ENCODE results near the gene AMD1. TPM values are rescaled to one million over a fixed set of nuclear protein-coding genes. Genes with fewer than 3 reads are reported as not detected.

The AMD1 gene
- total and polyA plus RNA-seq, 2 of the 8 experiments (the other 6 are each of a cell fraction or from before 2014, with no cell fraction given), result 60.9 to 177 TPM

GRCh38 chr6:110935171-110935570, 60.6 kb downstream of the AMD1 start:
- H4K8ac ChIP-seq (ENCODE audit: extremely low read depth, insufficient read depth, low read length), result no peak overlapping the region
- no peaks in the 10 kb centered on the region for H3K9me3 ChIP-seq (ENCODE audit: insufficient read depth in 2 of 2, low read depth in 1 of 2, low read length in 1 of 2)
- H4K5ac ChIP-seq (ENCODE audit: insufficient read length, low read depth, low read length), result no peak overlapping the region
- no peak overlapping the region for H3K56ac ChIP-seq (replicated peaks; ENCODE audit: insufficient read length, low read depth, low read length)
- H2BK120ac ChIP-seq (replicated peaks; ENCODE audit: low read depth, low read length), result no peak overlapping the region
- no peak overlapping the region for H3K4ac ChIP-seq (replicated peaks; ENCODE audit: insufficient read length, low read depth, low read length)
- H3K18ac ChIP-seq (ENCODE audit: extremely low read depth, low read length), result no peak overlapping the region
- DNase-seq (ENCODE audit: low read depth in 1 of 2, low spot score in 2 of 2), result no peak
- H3K79me1 ChIP-seq (ENCODE audit: low read depth, low read length), result no peaks in the 10 kb centered on the region
- no peaks in the 10 kb centered on the region for H3K27me3 ChIP-seq (replicated peaks in 1 of 4; ENCODE audit: control insufficient read depth in 3 of 4, extremely low read depth in 1 of 4, insufficient read depth in 3 of 4, low read length in 3 of 4)
- H2BK20ac ChIP-seq (ENCODE audit: low read length), result no peak overlapping the region
- H3K4me3 ChIP-seq (ENCODE audit: extremely low read depth in 1 of 4, insufficient read depth in 2 of 4, low read depth in 3 of 4, low read length in 4 of 4), result no peak overlapping the region
- ChIA-PET POLR2A (ENCODE audit: partially characterized antibody) (interaction anchor here (3.6 kb wide), 1 partner anchor 23 kb away, joined by 11 read pairs; the partner anchor contains the start of gene GTF3C6), CTCF (ENCODE audit: partially characterized antibody) (interaction anchor here (0.9 to 1.0 kb wide), 2 partner anchors 93 to 254 kb away, joined by 3 to 4 read pairs; no protein-coding TSS in a partner anchor)
- no peaks in the 10 kb centered on the region for H3K79me2 ChIP-seq (ENCODE audit: control insufficient read depth in 1 of 2, insufficient read depth in 2 of 2, low read length in 2 of 2)
- no peak overlapping the region for H2BK15ac ChIP-seq (ENCODE audit: low read length)
- no peaks in the 10 kb centered on the region for H3K4me1 ChIP-seq (replicated peaks in 1 of 4; ENCODE audit: control insufficient read depth in 3 of 4, insufficient read depth in 4 of 4, low read length in 3 of 4)
- no peak overlapping the region for H3K4me2 ChIP-seq (ENCODE audit: insufficient read depth in 1 of 2, low read depth in 2 of 2, low read length in 2 of 2)
- no peak overlapping the region for H3K23ac ChIP-seq (ENCODE audit: insufficient read length)
- H3K9ac ChIP-seq (replicated peaks in 1 of 4; ENCODE audit: extremely low read depth in 1 of 4, low read depth in 3 of 4, low read length in 3 of 4), result no peak overlapping the region
- H2AFZ ChIP-seq (ENCODE audit: low read length), result no peak overlapping the region
- no peaks in the 10 kb centered on the region for H4K20me1 ChIP-seq (replicated peaks in 1 of 2; ENCODE audit: control insufficient read depth in 1 of 2, insufficient read depth in 2 of 2, low read length in 2 of 2)
- no peak for FAIRE-seq
- no peak overlapping the region for H4K91ac ChIP-seq (replicated peaks; ENCODE audit: insufficient read length, low read length)
- H2AK5ac ChIP-seq (ENCODE audit: low read depth, low read length), result no peak overlapping the region
- no peak overlapping the region for H3K27ac ChIP-seq (ENCODE audit: low read depth, low read length)
- H2BK12ac ChIP-seq (ENCODE audit: low read depth, low read length), result no peak overlapping the region
- WGBS, 2 experiments (ENCODE audit: extremely low coverage in 1 of 2, insufficient coverage in 1 of 2, insufficient read length in 1 of 2, insufficient replicate concordance in 2 of 2, low coverage in 1 of 2, low lambda C conversion rate in 2 of 2, missing lambda C conversion rate in 1 of 2), result 93% methylated on average over 6 of the region's 6 CpGs; no CpG with 5 or more reads in 1 of the 2 experiments
- no peak overlapping the region for H3K14ac ChIP-seq (ENCODE audit: insufficient read length)
- H2BK5ac ChIP-seq (ENCODE audit: low read depth, low read length), result no peak overlapping the region
- H3K36me3 ChIP-seq (ENCODE audit: control insufficient read depth in 2 of 4, insufficient read depth in 4 of 4, low read length in 3 of 4), result no peaks in the 10 kb centered on the region
- no peaks in the 10 kb centered on the region for H3K23me2 ChIP-seq (ENCODE audit: low read depth, low read length)
- no peak for TF ChIP-seq CTBP2 (IDR thresholded peaks at IDR 0.05; ENCODE audit: borderline replicate concordance, insufficient read depth, insufficient read length, low read length)
- TF ChIP-seq TBP (IDR thresholded peaks at IDR 0.05; ENCODE audit: low read depth, low read length), result no peak
- TF ChIP-seq KDM1A (IDR thresholded peaks at IDR 0.05; ENCODE audit: borderline replicate concordance, low read length), result no peak
- TF ChIP-seq EP300 (IDR thresholded peaks at IDR 0.05; ENCODE audit: borderline replicate concordance in 1 of 2, low read depth in 2 of 2, low read length in 2 of 2), result no peak
- no peak for TF ChIP-seq MAFK (IDR thresholded peaks at IDR 0.05; ENCODE audit: low read depth, low read length)
- no peak for TF ChIP-seq ZNF274 (IDR thresholded peaks at IDR 0.05; ENCODE audit: borderline replicate concordance, extremely low read depth, low read length)
- TF ChIP-seq SP4 (IDR thresholded peaks at IDR 0.05; ENCODE audit: low read length), result no peak
- TF ChIP-seq EZH2 (IDR thresholded peaks at IDR 0.05; ENCODE audit: low read depth, low read length, severe bottlenecking), result no peak
- no peak for TF ChIP-seq CBX8 (IDR thresholded peaks at IDR 0.05; ENCODE audit: borderline replicate concordance, low read depth, low read length)
- TF ChIP-seq YY1 (IDR thresholded peaks at IDR 0.05; ENCODE audit: low read depth, low read length), result no peak
- no peak for TF ChIP-seq SP2 (IDR thresholded peaks at IDR 0.05; ENCODE audit: low read length)
- no peak for TF ChIP-seq RXRA (IDR thresholded peaks at IDR 0.05; ENCODE audit: insufficient read depth, low read depth, low read length)
- no peak for TF ChIP-seq SIN3A (conservative IDR thresholded peaks at IDR 0.05 in 1 of 2, IDR thresholded peaks at IDR 0.05 in 1 of 2; ENCODE audit: low read depth in 1 of 2, low read length in 2 of 2)
- TF ChIP-seq FOSL1 (IDR thresholded peaks at IDR 0.05; ENCODE audit: insufficient read depth, low read depth, low read length), result no peak

Data from H1 (cell line).